Cardiac fibroblast (primary cell): ENCODE measurements around the gene CD4.

Experiments used
- DNase-seq, 2 donors: peaks; one replicate each; pipeline versions ENCODE4 v3.0.0 to v3.0.0-alpha.2; 2010; ENCODE audit warnings: low read depth in 2 of 2
- H3K4me3 ChIP-seq, 2 donors: replicated peaks in 1 of 2; 1 replicate in 1 of 2; 2 replicates in 1 of 2; pipeline ENCODE4 v1.5.1; 2011; ENCODE audit warnings: low read depth in 2 of 2, low read length in 2 of 2, mild to moderate bottlenecking in 2 of 2, moderate library complexity in 1 of 2
- TF ChIP-seq, protein P1 (sequence below): IDR thresholded peaks from one replicate; pipeline ENCODE4 v1.5.1; 2011; ENCODE audit warnings: low read depth, mild to moderate bottlenecking, low read length, inconsistent platforms

Gene CD4

GRCh38 chr12:6765634-6766581 lies 23.4 kb upstream of the CD4 start, which contains the start of gene PTMS:
Gene PTMS (plus strand): TSS chr12:6766363. CDS start chr12:6766706, 343 bp downstream.
- peak within 1 kb of the TSS; percentile 90 to 91 for H3K4me3 ChIP-seq
- peak; percentile 91 to 98 for DNase-seq
- TF ChIP-seq, protein P1, sequence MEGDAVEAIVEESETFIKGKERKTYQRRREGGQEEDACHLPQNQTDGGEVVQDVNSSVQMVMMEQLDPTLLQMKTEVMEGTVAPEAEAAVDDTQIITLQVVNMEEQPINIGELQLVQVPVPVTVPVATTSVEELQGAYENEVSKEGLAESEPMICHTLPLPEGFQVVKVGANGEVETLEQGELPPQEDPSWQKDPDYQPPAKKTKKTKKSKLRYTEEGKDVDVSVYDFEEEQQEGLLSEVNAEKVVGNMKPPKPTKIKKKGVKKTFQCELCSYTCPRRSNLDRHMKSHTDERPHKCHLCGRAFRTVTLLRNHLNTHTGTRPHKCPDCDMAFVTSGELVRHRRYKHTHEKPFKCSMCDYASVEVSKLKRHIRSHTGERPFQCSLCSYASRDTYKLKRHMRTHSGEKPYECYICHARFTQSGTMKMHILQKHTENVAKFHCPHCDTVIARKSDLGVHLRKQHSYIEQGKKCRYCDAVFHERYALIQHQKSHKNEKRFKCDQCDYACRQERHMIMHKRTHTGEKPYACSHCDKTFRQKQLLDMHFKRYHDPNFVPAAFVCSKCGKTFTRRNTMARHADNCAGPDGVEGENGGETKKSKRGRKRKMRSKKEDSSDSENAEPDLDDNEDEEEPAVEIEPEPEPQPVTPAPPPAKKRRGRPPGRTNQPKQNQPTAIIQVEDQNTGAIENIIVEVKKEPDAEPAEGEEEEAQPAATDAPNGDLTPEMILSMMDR = no peak

- TF ChIP-seq, protein P1 = peak; percentile 33
- DNase-seq = peak; percentile 62 to 74
Measured at GRCh38 chr12:6766651-6767349, 22.5 kb upstream of the CD4 start.

DNA sequence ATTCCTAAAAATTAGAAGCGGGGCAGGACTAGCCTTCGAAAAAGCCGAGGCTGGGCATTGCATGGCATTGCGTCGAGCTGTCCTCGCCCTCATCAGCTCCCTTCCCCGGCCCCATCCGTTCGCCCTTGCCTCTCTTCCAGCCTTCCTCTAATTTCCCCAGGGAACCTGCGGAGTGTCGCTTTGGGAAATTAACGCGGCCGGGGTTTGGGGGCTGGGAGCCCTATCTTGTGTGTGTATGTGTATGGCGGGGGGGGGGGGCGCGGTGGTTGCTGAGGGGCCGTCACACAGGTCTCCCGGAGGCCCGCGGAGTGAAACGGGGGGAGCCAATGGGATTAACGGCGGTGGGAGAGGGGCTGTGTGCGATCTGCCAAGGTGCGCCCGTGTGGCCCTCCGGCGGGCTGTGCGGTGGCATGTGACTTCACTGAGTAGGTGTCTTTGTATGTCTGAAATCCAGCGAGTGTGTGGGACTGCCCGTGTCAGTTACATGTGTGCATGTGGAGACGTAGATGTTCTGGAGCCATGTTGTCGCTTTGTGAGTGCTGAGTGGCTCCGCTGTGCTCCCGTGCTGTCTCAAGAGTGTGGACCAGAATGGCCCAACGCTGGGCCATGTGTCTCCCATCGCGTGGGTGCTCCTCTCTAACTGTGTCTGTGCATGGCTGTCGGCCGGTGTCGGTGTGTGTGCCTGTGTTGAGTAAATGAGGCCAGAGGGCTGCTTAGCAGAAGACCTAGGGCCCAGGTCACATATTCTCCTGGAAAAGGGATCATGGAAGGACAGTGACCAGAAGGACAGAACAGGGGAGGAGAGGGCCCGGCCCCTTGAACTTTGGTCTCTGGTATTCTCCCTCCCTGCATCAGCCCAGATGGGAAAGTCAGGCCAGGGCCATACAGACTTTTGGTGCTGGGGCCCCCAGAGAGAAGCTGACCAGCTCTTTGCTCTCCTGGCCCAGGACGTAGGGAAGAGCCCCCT lies 21.7 kb upstream of the CD4 start:
- peak; percentile 18 to 31 for DNase-seq
- H3K4me3 ChIP-seq = peak overlapping the region; percentile 90 to 91

More at GRCh38 chr12:6766651-6767349, 22.5 kb upstream of the CD4 start:
- peak overlapping the region; percentile 90 to 91 for H3K4me3 ChIP-seq

GRCh38 chr12:6768437-6768914 lies 20.9 kb upstream of the CD4 start:
- TF ChIP-seq, protein P1 = no peak
- peak overlapping the region; percentile 90 to 91 for H3K4me3 ChIP-seq
- no peak for DNase-seq

More for the DNA sequence above, 21.7 kb upstream of the CD4 start:
- TF ChIP-seq, protein P1 = no peak

- TF ChIP-seq, protein P1 = no peak
- H3K4me3 ChIP-seq = peak overlapping the region; percentile 90 to 91
- DNase-seq = peak in 1 of 2 donors; percentile 50
Measured at GRCh38 chr12:6768990-6769389, 20.3 kb upstream of the CD4 start.

DNA sequence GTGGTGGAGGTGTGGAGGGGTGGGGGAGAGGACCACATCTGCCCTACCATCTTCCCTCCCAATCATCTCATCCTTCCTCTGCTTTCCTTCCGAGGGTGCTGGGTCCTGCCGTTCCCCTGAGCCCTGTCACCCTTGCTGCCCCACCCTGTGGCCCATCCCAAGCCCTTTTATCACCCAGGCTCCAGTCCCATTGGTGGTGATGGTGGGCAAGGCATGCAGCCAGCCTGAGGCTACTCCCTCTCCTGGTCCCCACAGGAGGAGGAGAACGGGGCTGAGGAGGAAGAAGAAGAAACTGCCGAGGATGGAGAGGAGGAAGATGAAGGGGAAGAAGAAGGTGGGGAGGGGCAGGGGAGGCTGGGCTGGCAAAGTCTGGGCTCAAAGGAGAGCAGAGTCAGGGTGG lies 19.7 kb upstream of the CD4 start:
- DNase-seq = no peak
- no peak overlapping the region for H3K4me3 ChIP-seq
- TF ChIP-seq, protein P1 = no peak
